HepG2 (cell line): Measurements from ENCODE around the gene TUBE1. TPM values are rescaled to one million over a fixed set of nuclear protein-coding genes. Genes with fewer than 3 reads are reported as not detected.

Source experiments
- ATAC-seq: fragments of 200-7000 bp; cut with Tn5 transposase; 3 replicates; pipeline ENCODE4 v1.9.1; 2020; ENCODE audit warnings: mild to moderate bottlenecking, moderate library complexity
- BruUV-seq: library from RNA; stranded (reverse); fragments of 400-500 nt; replicated peaks from 2 replicates; lab custom pipeline; 2021; lab: Mats Ljungman, UMichigan
- CTCF ChIA-PET: fragments of 300-600 bp; formaldehyde crosslinking; extraction: SDS; loops from one replicate; lab custom pipeline; 2021; ENCODE audit warnings: low total read pairs, inconsistent platforms, low intra/inter-chr PET ratio; lab: Yijun Ruan, JAX
- POLR2A ChIA-PET: fragments of 350-600 bp; sonication (Branson Sonifier 250); formaldehyde crosslinking; loops from one replicate; lab custom pipeline; 2020; ENCODE audit warnings: antibody characterized with exemption, inconsistent platforms; lab: Yijun Ruan, JAX
- DNase-seq: peaks from one replicate; pipeline ENCODE4 v3.0.0-alpha.2; 2015; ENCODE audit warnings: low spot score
- FAIRE-seq: peaks from 3 replicates; lab custom pipeline; 2011; peaks lifted over from hg19 to GRCh38; lab: Jason Lieb, UNC
- H2AFZ ChIP-seq: one replicate; pipeline ENCODE4 v1.6.1; 2011; ENCODE audit warnings: low read length, inconsistent platforms
- H3K27ac ChIP-seq: fragments of 300-600 bp; 3 replicates; pipeline ENCODE4 v1.8.0; 2011; ENCODE audit warnings: mixed run types, mild to moderate bottlenecking, mixed read lengths, low read length, inconsistent platforms; ENCODE audit not compliant: insufficient read depth; ENCODE audit errors: extremely low read length
- H3K27me3 ChIP-seq, 2 experiments: fragments of 200-600 bp in 1 of 2; 2 replicates in 1 of 2; 3 replicates in 1 of 2; pipeline versions ENCODE4 v1.6.0 to v1.8.0; 2011; ENCODE audit warnings: low read length in 2 of 2, mild to moderate bottlenecking in 2 of 2, moderate library complexity in 2 of 2, inconsistent platforms in 1 of 2; ENCODE audit not compliant: insufficient read depth in 2 of 2, control insufficient read depth in 1 of 2
- H3K36me3 ChIP-seq, 2 experiments: fragments of 200-600 bp in 1 of 2; replicated peaks in 1 of 2; 2 replicates in 1 of 2; 3 replicates in 1 of 2; pipeline versions ENCODE4 v1.5.1 to v1.8.0; 2011; ENCODE audit warnings: low read length in 2 of 2, inconsistent platforms in 1 of 2; ENCODE audit not compliant: insufficient read depth in 2 of 2, control insufficient read depth in 1 of 2
- H3K4me1 ChIP-seq: 2 replicates; pipeline ENCODE4 v1.5.1; 2012; ENCODE audit warnings: low read length, inconsistent platforms; ENCODE audit not compliant: insufficient read depth
- H3K4me2 ChIP-seq: 2 replicates; pipeline ENCODE4 v1.6.0; 2011; ENCODE audit warnings: low read depth, low read length, inconsistent platforms
- H3K4me3 ChIP-seq, 3 experiments: fragments of 200-600 bp in 1 of 3; sonication (generic), shearing (Covaris generic) in 1 of 3; replicated peaks in 1 of 3; 2 replicates each; pipeline ENCODE4 v1.5.1; 2011 to 2016; ENCODE audit warnings: low read length in 3 of 3, inconsistent platforms in 2 of 3, low read depth in 2 of 3, mild to moderate bottlenecking in 2 of 3, control low read depth in 1 of 3, mixed read lengths in 1 of 3; ENCODE audit not compliant: insufficient read depth in 1 of 3
- H3K79me2 ChIP-seq: one replicate; pipeline ENCODE4 v1.6.1; 2011; ENCODE audit warnings: low read length, inconsistent platforms; ENCODE audit not compliant: insufficient read depth
- H3K9ac ChIP-seq: 2 replicates; pipeline ENCODE4 v1.6.0; 2011; ENCODE audit warnings: mild to moderate bottlenecking, low read depth, low read length, inconsistent platforms; ENCODE audit not compliant: insufficient read depth
- H3K9me3 ChIP-seq: 2 replicates; pipeline ENCODE4 v1.5.1; 2012; ENCODE audit warnings: mild to moderate bottlenecking, low read length
- H4K20me1 ChIP-seq: 2 replicates; pipeline ENCODE4 v1.6.0; 2011; ENCODE audit warnings: inconsistent platforms, mild to moderate bottlenecking, low read length, moderate library complexity; ENCODE audit not compliant: insufficient read depth
- HIC2 ChIP-seq: sonication (generic); formaldehyde crosslinking; IDR thresholded peaks from 2 replicates; pipeline ENCODE4 v1.9.0; 2022; ENCODE audit warnings: low read depth, missing genetic modification reagents
- HIVEP1 ChIP-seq: sonication (generic); formaldehyde crosslinking; IDR thresholded peaks from 2 replicates; pipeline ENCODE4 v1.4.0; 2020; ENCODE audit warnings: mild to moderate bottlenecking, missing genetic modification reagents
- NCOA5 ChIP-seq: sonication (generic); formaldehyde crosslinking; IDR thresholded peaks from 2 replicates; pipeline ENCODE4 v1.4.0; 2020; ENCODE audit warnings: missing genetic modification reagents
- NR2F1 ChIP-seq, 2 experiments: fragments of 450-650 bp in 1 of 2; formaldehyde crosslinking in 1 of 2; IDR thresholded peaks; 2 replicates each; pipeline versions ENCODE4 v1.5.0 to v1.6.1; 2016 to 2020; ENCODE audit warnings: mild to moderate bottlenecking in 1 of 2, missing compliant biosample characterization in 1 of 2, missing genetic modification reagents in 1 of 2, moderate library complexity in 1 of 2
- SOX5 ChIP-seq: IDR thresholded peaks from 2 replicates; pipeline ENCODE4 v1.6.1; 2016; ENCODE audit warnings: borderline replicate concordance
- TCF7 ChIP-seq: sonication (generic); IDR thresholded peaks from 2 replicates; pipeline ENCODE4 v1.6.1; 2016; ENCODE audit warnings: antibody characterized with exemption, low read depth
- USF2 ChIP-seq, 2 experiments: sonication (generic) in 1 of 2; formaldehyde crosslinking in 1 of 2; IDR thresholded peaks; 2 replicates each; pipeline versions ENCODE4 v1.5.1 to v1.6.1; 2011 to 2020; ENCODE audit warnings: borderline replicate concordance in 1 of 2, low read depth in 1 of 2, low read length in 1 of 2, mild to moderate bottlenecking in 1 of 2, missing genetic modification reagents in 1 of 2, moderate library complexity in 1 of 2
- ZBTB14 ChIP-seq: sonication (generic); formaldehyde crosslinking; IDR thresholded peaks from 2 replicates; pipeline ENCODE4 v1.4.0; 2020; ENCODE audit warnings: missing genetic modification reagents
- ZNF432 ChIP-seq: sonication (generic); formaldehyde crosslinking; IDR thresholded peaks from 2 replicates; pipeline ENCODE4 v1.5.0; 2020; ENCODE audit warnings: missing genetic modification reagents, mild to moderate bottlenecking, borderline replicate concordance
- ZNF556 ChIP-seq: sonication (generic); formaldehyde crosslinking; IDR thresholded peaks from 2 replicates; pipeline ENCODE4 v1.4.0; 2020; ENCODE audit warnings: mild to moderate bottlenecking, missing genetic modification reagents, borderline replicate concordance
- ZNF878 ChIP-seq: sonication (generic); formaldehyde crosslinking; IDR thresholded peaks from 2 replicates; pipeline ENCODE4 v1.8.1; 2023; ENCODE audit warnings: mild to moderate bottlenecking, missing genetic modification reagents, moderate library complexity
- WGBS: methylation state at CpG from one replicate; pipeline ENCODE4 v1.1.6; 2017; ENCODE audit warnings: low lambda C conversion rate; 5-methylcytosine and 5-hydroxymethylcytosine counted together
- in situ Hi-C: cut with HindIII; loops from 2 replicates; pipeline ENCODE4 v1.10.0; 2017; ENCODE audit warnings: low pct_unique_long_range_greater_than_20kb; ENCODE audit not compliant: extremely low pct_ligation_motif_present
- intact Hi-C: fragments of 100-400 bp; cut with micrococcal nuclease; formaldehyde crosslinking; loops from one replicate; pipeline ENCODE4 v1.10.0; 2022; ENCODE audit not compliant: unreplicated experiment
- polyA plus RNA-seq, 8 experiments: library from polyadenylated mRNA; depleted of rRNA in 3 of 8; stranded (reverse) in 7 of 8; unstranded in 1 of 8; fragments of >200 nt; fragmentation: Illumina TruSeq in 4 of 8; extraction: Trizol in 4 of 8; gene quantifications; 2 replicates each; pipeline versions ENCODE4 v1.2.1 to v1.2.3, GENCODE V29; 2011 to 2016; ENCODE audit warnings: low read depth in 4 of 8, missing spikeins in 1 of 8, mixed read lengths in 1 of 8; ENCODE audit not compliant: insufficient read depth in 1 of 8
- total RNA-seq, 5 experiments: library from RNA; depleted of rRNA; stranded (reverse); fragments of >200 nt; fragmentation: Illumina TruSeq; extraction: Trizol; gene quantifications; 2 replicates each; pipeline ENCODE4 v1.2.3, GENCODE V29; 2016; ENCODE audit warnings: low read depth in 1 of 5

The TUBE1 gene
- total and polyA plus RNA-seq, 2 of the 13 experiments (the other 11 are each of a cell fraction or from before 2014, with no cell fraction given), result 17.3 to 22.6 TPM

- ATAC-seq (no peak), FAIRE-seq (no peak), DNase-seq (no peak)
- POLR2A ChIA-PET, result no interaction called here
- no peak overlapping the region for H2AFZ ChIP-seq
- no TSS peak for BruUV-seq
- no peaks in the 10 kb centered on the region for H3K27me3 ChIP-seq
- no peaks in the 10 kb centered on the region for H3K9me3 ChIP-seq
- no peaks in the 10 kb centered on the region for H3K4me1 ChIP-seq
- H3K9ac ChIP-seq, result no peak overlapping the region
- H3K4me2 ChIP-seq, result no peak overlapping the region
- H3K27ac ChIP-seq, result no peak overlapping the region
- CTCF ChIA-PET, result no interaction called here
- no peaks in the 10 kb centered on the region; the same call in 1 of the 2 replicates for H4K20me1 ChIP-seq
- H3K79me2 ChIP-seq, result no peaks in the 10 kb centered on the region
- in situ Hi-C loops (no loop called here), intact Hi-C loops (no loop called here)
- TF ChIP-seq ZNF878 (CRISPR knock-in tag), result no peak
- no peak for TF ChIP-seq NCOA5 (CRISPR knock-in tag)
- no peak for TF ChIP-seq TCF7
- TF ChIP-seq SOX5 (CRISPR knock-in tag), result no peak
- no peak for TF ChIP-seq HIC2 (CRISPR knock-in tag)
- no peak for TF ChIP-seq ZNF556 (CRISPR knock-in tag)
- no peak for TF ChIP-seq ZNF432 (CRISPR knock-in tag)
- no peak for TF ChIP-seq ZBTB14 (CRISPR knock-in tag)
- TF ChIP-seq USF2 (IDR thresholded peaks at IDR 0.05; ENCODE audit: low read depth, low read length), result no peak
- no peak for TF ChIP-seq USF2 (CRISPR knock-in tag; IDR thresholded peaks at IDR 0.05; ENCODE audit: borderline replicate concordance)
- no peak for TF ChIP-seq HIVEP1
- TF ChIP-seq NR2F1 (CRISPR knock-in tag; IDR thresholded peaks at IDR 0.05), result no peak
- no peak overlapping the region for H3K4me3 ChIP-seq
- WGBS, result 94% methylated on average over 4 of the region's 4 CpGs
- no peaks in the 10 kb centered on the region for H3K36me3 ChIP-seq
Observed at GRCh38 chr6:112100561-112100960, 13.3 kb upstream of the TUBE1 start.
